Karpas-422 (cell line): ENCODE measurements around the gene CNTN2. TPM values are rescaled to one million over a fixed set of nuclear protein-coding genes. Genes with fewer than 3 reads are reported as not detected.

ENCODE experiments used
- DNase-seq: peaks from one replicate; pipeline ENCODE4 v3.0.0-alpha.2; 2015
- H2AFZ ChIP-seq: fragments of 200-600 bp; sonication (generic); 2 replicates; pipeline ENCODE4 v1.6.1; 2014; ENCODE audit warnings: antibody characterized with exemption, low read length, mixed read lengths
- H3K27ac ChIP-seq: fragments of 200-600 bp; sonication (generic); 2 replicates; pipeline ENCODE4 v1.5.1; 2014; ENCODE audit warnings: mild to moderate bottlenecking, low read length, moderate library complexity
- H3K27me3 ChIP-seq: fragments of 200-600 bp; sonication (generic); 2 replicates; pipeline ENCODE4 v1.6.1; 2014; ENCODE audit warnings: low read length, mixed read lengths
- H3K36me3 ChIP-seq: fragments of 200-600 bp; sonication (generic); 2 replicates; pipeline ENCODE4 v1.6.1; 2014; ENCODE audit warnings: low read length, mixed read lengths; ENCODE audit not compliant: insufficient read depth
- H3K4me1 ChIP-seq: fragments of 200-600 bp; sonication (generic); 2 replicates; pipeline ENCODE4 v1.6.1; 2014; ENCODE audit warnings: mild to moderate bottlenecking, low read length, mixed read lengths
- H3K4me2 ChIP-seq: fragments of 200-600 bp; sonication (generic); 2 replicates; pipeline ENCODE4 v1.6.1; 2014; ENCODE audit warnings: low read length, low read depth, mild to moderate bottlenecking; ENCODE audit not compliant: poor library complexity, severe bottlenecking
- H3K4me3 ChIP-seq: fragments of 200-600 bp; sonication (generic); 2 replicates; pipeline ENCODE4 v1.5.1; 2014; ENCODE audit warnings: mild to moderate bottlenecking, antibody characterized with exemption, low read length, mixed read lengths
- H3K79me2 ChIP-seq: fragments of 200-600 bp; sonication (generic); 2 replicates; pipeline ENCODE4 v1.6.1; 2014; ENCODE audit warnings: mild to moderate bottlenecking, low read length, mixed read lengths
- H3K9ac ChIP-seq: fragments of 200-600 bp; sonication (generic); 2 replicates; pipeline ENCODE4 v1.6.0; 2014; ENCODE audit warnings: low read length
- H3K9me2 ChIP-seq: fragments of 200-600 bp; sonication (generic), shearing (Covaris generic); replicated peaks from 2 replicates; pipeline ENCODE4 v1.6.0; 2014; ENCODE audit warnings: mild to moderate bottlenecking, low read length, moderate library complexity; ENCODE audit not compliant: insufficient read depth
- H3K9me3 ChIP-seq: fragments of 300-700, 200-600 bp; sonication (generic); 2 replicates; pipeline ENCODE4 v1.6.1; 2014; ENCODE audit warnings: low read length, mixed read lengths
- H4K20me1 ChIP-seq: fragments of 200-600 bp; sonication (generic); 2 replicates; pipeline ENCODE4 v1.6.1; 2014; ENCODE audit warnings: mild to moderate bottlenecking, antibody characterized with exemption, low read length, low read depth; ENCODE audit not compliant: insufficient read depth
- total RNA-seq: library from RNA; depleted of rRNA; stranded (reverse); fragments of >200 nt; shearing (Covaris generic); gene quantifications from 2 replicates; pipeline ENCODE4 v1.2.3, GENCODE V29; 2014; ENCODE audit warnings: low replicate concordance

The CNTN2 gene
- total RNA-seq, 1 experiment from 2014 or later = not detected

DNA sequence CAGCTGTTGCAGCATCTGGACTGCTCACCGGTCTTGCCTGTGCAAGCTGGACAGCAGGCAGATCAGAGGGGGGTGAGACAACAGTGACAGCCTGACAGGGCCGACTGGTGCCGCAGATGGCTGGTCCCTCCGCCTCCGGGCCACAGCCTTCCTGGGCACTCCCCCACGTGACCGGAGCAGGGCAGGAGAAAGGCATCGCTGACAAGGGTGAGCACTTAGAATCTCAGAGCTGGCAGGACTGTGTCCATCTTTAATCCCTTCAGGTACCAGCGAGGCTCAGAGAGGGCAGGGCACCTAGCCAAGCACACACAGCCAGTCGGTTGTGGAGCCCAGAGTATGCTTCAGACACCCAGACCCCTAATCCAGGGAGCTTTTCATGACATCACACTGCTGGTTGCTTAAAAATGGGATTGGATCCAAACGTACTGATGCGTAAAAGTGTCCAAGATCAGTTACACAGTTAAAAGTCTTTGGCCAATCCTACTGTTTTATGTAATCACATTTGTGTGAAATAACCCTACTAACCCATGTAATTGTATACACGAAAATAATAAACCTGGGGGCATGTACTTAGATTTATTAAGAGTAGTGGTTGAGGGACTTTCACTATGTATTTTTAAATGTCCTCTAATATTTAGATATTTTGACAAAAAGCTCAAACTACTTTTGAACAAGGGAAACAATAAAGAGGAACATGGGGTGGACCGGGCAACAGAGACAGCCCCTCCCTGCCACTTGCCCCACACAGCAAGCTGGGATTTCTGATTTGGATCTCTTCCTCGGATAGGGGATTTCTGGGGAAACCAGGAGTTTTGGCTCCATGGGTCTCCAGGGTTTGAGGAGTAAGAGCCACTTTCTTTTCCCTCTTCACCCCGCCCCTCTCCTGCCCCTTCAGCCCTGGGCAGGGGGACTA, 758 bp upstream of the CNTN2 start:
- Histone ChIP-seq H3K36me3 (no peaks in the 10 kb centered on the region), H3K27ac (no peak overlapping the region), H3K4me2 (no peak overlapping the region), H3K27me3 (no peaks in the 10 kb centered on the region), H3K9me3 (no peaks in the 10 kb centered on the region), H3K9ac (no peak overlapping the region), H3K4me1 (no peaks in the 10 kb centered on the region), H3K4me3 (no peak overlapping the region), H2AFZ (no peak overlapping the region), H3K9me2 (no peaks in the 10 kb centered on the region), H4K20me1 (no peaks in the 10 kb centered on the region; the same call in 1 of the 2 replicates), H3K79me2 (no peaks in the 10 kb centered on the region)
- no peak for DNase-seq

DNA sequence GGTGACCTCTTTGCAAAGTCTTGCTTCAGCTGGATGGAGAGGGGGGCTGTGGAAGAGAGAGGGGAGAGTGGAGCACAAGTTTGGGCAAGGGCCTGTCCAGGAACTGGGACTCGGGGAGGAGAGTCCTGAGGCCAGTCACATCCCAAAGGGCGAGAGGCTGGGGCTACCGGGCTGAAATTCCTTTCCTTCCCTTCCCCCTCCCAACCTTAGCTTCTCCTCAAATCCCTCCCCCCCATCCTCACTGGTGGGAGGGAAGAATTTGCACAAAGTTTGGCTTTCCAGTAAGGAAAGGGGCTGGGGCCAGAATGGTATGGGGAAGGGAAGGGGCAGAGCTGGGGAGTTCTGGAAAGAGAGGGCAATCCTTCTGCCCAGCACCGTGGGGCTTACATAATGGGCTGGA, 854 bp downstream of the CNTN2 start:
- no peaks in the 10 kb centered on the region for H3K9me2 ChIP-seq
- H3K9ac ChIP-seq = no peak overlapping the region
- no peaks in the 10 kb centered on the region for H3K27me3 ChIP-seq
- DNase-seq = no peak
- no peak overlapping the region for H3K4me2 ChIP-seq
- no peak overlapping the region for H2AFZ ChIP-seq
- H3K27ac ChIP-seq = no peak overlapping the region
- no peaks in the 10 kb centered on the region for H3K9me3 ChIP-seq
- H3K36me3 ChIP-seq = no peaks in the 10 kb centered on the region
- no peaks in the 10 kb centered on the region for H3K4me1 ChIP-seq
- no peak overlapping the region for H3K4me3 ChIP-seq
- no peaks in the 10 kb centered on the region for H3K79me2 ChIP-seq
- no peaks in the 10 kb centered on the region; the same call in 1 of the 2 replicates for H4K20me1 ChIP-seq

DNA sequence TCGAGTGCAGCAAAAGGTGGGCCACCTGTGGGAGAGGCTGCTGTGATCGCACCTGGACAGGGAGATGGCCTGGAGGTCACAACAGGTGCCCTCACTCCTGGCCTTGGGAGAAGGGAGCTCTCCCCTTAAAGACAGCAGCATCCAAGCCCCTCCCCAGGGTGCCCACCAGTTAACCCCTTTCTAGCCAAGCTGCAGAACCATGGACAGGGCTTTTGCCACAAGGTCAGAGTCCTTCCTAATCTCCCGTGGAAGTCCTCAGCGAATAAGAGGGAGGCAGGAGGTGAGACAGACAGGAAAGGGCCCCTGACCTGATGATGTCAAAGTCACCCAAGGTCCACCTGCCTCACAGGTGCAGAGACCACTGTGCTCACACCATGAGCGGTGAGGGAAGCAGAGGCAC, 1.7 kb downstream of the CNTN2 start:
- H4K20me1 ChIP-seq = no peaks in the 10 kb centered on the region; the same call in 1 of the 2 replicates
- H3K4me3 ChIP-seq = no peak overlapping the region
- no peaks in the 10 kb centered on the region for H3K9me3 ChIP-seq
- H3K36me3 ChIP-seq = no peaks in the 10 kb centered on the region
- no peaks in the 10 kb centered on the region for H3K79me2 ChIP-seq
- H3K9me2 ChIP-seq = no peaks in the 10 kb centered on the region
- H3K4me1 ChIP-seq = no peaks in the 10 kb centered on the region
- H3K9ac ChIP-seq = no peak overlapping the region
- H3K27ac ChIP-seq = no peak overlapping the region
- H3K4me2 ChIP-seq = no peak overlapping the region
- no peak for DNase-seq
- H2AFZ ChIP-seq = no peak overlapping the region
- H3K27me3 ChIP-seq = no peaks in the 10 kb centered on the region

DNA sequence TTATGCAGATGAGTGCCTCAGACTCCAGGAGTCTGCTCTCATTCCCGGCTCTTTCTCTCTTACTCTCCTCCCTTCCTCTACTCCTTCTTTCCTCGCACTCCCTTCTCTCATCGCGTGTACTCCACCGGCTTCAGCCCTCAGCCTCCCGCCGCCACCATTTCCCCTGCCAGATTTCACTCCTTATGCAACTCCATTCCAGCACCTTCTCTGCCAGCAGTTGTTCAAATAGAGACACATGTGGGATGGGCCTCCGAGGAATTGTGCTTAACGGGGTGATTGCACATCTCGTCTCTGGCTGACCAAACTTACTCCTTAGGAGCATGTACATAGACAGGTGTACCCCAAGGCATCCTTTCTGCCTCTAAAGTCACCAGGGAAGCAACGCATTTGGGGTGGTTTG, 2.1 kb downstream of the CNTN2 start:
- DNase-seq = no peak
- Histone ChIP-seq H2AFZ (no peak overlapping the region), H3K27me3 (no peaks in the 10 kb centered on the region; the same call in 1 of the 2 replicates), H3K27ac (no peak overlapping the region), H3K36me3 (no peaks in the 10 kb centered on the region), H4K20me1 (no peaks in the 10 kb centered on the region; the same call in 1 of the 2 replicates), H3K9ac (no peak overlapping the region), H3K79me2 (no peaks in the 10 kb centered on the region), H3K4me3 (no peak overlapping the region), H3K4me1 (no peaks in the 10 kb centered on the region), H3K9me3 (no peaks in the 10 kb centered on the region), H3K4me2 (no peak overlapping the region), H3K9me2 (no peaks in the 10 kb centered on the region)

DNA sequence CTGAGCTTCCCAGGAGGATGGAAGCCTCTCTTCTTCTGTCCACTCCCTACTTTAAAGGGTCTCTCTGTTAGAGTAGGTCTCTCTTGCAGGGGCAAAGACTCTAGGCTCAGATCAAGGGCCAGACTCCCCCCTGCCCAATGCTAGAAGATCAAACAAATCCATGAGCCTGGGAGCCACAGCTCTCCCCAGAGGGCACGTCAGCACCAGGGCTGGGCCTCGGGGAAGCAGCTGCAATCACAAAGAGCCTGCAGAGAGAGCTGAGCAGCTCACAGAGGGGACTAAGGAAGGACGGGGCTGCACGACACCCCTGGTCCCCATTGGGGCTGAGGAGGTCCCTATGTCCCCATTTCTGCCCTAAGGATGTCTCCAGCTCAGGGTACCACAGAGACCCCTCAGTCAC, 3.9 kb downstream of the CNTN2 start:
- Histone ChIP-seq H3K9ac (no peak overlapping the region), H3K4me2 (no peak overlapping the region), H3K79me2 (no peaks in the 10 kb centered on the region), H4K20me1 (no peaks in the 10 kb centered on the region; the same call in 1 of the 2 replicates), H2AFZ (no peak overlapping the region), H3K4me3 (no peak overlapping the region), H3K36me3 (no peaks in the 10 kb centered on the region), H3K27ac (no peak overlapping the region), H3K9me3 (no peaks in the 10 kb centered on the region), H3K9me2 (no peaks in the 10 kb centered on the region), H3K4me1 (no peaks in the 10 kb centered on the region), H3K27me3 (no peaks in the 10 kb centered on the region; the same call in 1 of the 2 replicates)
- no peak for DNase-seq

DNA sequence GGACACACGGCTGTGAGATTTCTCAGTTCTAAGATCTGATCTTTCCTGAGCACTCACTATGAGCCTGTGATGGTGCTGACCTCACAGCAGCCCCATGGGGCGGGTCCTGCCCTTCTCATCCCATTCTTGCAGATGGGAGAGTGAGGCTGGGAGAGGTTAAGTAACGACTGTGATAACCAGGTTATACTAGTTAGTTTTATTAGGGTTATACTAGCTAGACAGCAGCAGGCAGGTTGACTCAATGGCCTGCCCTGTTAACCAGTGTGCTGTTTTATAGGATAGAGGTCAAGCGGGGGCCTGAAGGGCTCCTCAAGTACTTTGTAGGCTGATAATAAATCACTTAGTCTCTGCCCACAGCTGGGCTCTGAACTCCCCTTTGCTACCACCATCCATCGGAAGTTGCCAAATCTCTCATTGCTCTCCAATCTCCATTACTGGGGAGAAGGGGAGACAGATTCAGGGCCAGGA, 4.8 kb downstream of the CNTN2 start:
- Histone ChIP-seq H3K9ac (no peak overlapping the region), H3K9me2 (no peaks in the 10 kb centered on the region), H3K4me3 (no peak overlapping the region), H3K27ac (no peak overlapping the region), H3K4me1 (no peaks in the 10 kb centered on the region), H3K79me2 (no peaks in the 10 kb centered on the region), H3K27me3 (no peaks in the 10 kb centered on the region; the same call in 1 of the 2 replicates), H3K4me2 (no peak overlapping the region), H4K20me1 (no peaks in the 10 kb centered on the region), H3K36me3 (no peaks in the 10 kb centered on the region), H2AFZ (no peak overlapping the region), H3K9me3 (no peaks in the 10 kb centered on the region)
- no peak for DNase-seq

DNA sequence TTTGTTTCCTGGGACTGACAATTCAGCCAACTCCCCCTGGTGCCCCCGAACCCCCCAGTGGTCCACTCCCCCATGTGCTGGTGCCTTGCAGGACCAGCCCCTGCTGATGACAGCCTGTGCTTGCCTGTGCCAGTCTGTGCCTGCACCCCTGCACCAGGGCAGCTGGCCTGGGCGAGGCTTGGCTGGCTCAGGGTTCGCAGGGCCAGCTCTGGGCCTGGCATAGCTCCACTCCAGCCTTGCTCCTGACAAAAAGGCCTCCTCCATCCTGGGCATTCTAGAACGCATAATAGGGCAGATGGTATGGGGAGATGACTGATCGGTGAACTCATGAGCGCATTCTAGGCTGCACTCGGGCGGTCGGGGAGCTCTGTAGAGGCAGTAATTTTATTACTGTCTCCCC, 5.4 kb downstream of the CNTN2 start:
- H3K9me2 ChIP-seq = no peaks in the 10 kb centered on the region
- no peaks in the 10 kb centered on the region for H4K20me1 ChIP-seq
- H3K9me3 ChIP-seq = no peaks in the 10 kb centered on the region
- H3K27ac ChIP-seq = no peak overlapping the region
- H3K4me1 ChIP-seq = no peaks in the 10 kb centered on the region
- H3K9ac ChIP-seq = no peak overlapping the region
- no peak overlapping the region for H3K4me2 ChIP-seq
- H3K27me3 ChIP-seq = no peaks in the 10 kb centered on the region; the same call in 1 of the 2 replicates
- no peaks in the 10 kb centered on the region for H3K79me2 ChIP-seq
- H3K36me3 ChIP-seq = no peaks in the 10 kb centered on the region
- H3K4me3 ChIP-seq = no peak overlapping the region
- no peak overlapping the region for H2AFZ ChIP-seq
- DNase-seq = no peak

DNA sequence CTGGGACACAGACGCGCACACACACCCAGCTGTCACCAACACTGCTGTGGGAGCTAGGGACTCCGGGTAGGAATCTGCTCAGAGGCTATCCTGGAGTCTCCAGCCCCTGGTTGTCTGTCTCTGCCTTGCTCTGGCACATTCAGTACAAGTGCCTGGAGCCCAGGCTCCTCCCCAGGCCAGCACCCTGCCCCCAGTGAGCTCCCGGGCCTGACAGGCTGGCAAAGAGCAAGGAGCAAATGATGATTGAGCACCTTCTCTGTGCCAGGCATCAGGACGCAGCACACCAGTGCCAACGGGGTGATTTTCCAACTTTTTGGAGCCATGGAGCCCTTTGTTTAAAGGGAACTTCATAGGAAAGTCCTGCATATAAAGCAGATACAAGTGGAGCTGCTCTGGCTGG, 6.5 kb downstream of the CNTN2 start:
- H3K79me2 ChIP-seq = no peaks in the 10 kb centered on the region
- no peak overlapping the region for H3K9ac ChIP-seq
- no peak overlapping the region for H3K27ac ChIP-seq
- no peak for DNase-seq
- H3K4me1 ChIP-seq = no peaks in the 10 kb centered on the region
- H3K9me3 ChIP-seq = no peaks in the 10 kb centered on the region
- H3K4me3 ChIP-seq = no peak overlapping the region
- H4K20me1 ChIP-seq = no peaks in the 10 kb centered on the region
- H2AFZ ChIP-seq = no peak overlapping the region
- no peaks in the 10 kb centered on the region; the same call in 1 of the 2 replicates for H3K27me3 ChIP-seq
- H3K4me2 ChIP-seq = no peak overlapping the region
- H3K36me3 ChIP-seq = no peaks in the 10 kb centered on the region
- no peaks in the 10 kb centered on the region for H3K9me2 ChIP-seq
